ENCODE results near the gene CHCHD3.

The CHCHD3 gene

GRCh38 chr7:132872034-132872433 lies 209.9 kb downstream of the CHCHD3 start:
- in situ Hi-C loops (cut with MboI; ENCODE audit: low pct_unique_long_range_greater_than_20kb, low sequenced_read_pairs, unreplicated experiment) = no loop called here
- no peak for TF ChIP-seq CTCF (IDR thresholded peaks at IDR 0.05; ENCODE audit: extremely low read depth, insufficient read depth, missing control alignments)
- DNase-seq (ENCODE audit: low spot score) = no peak

- in situ Hi-C loops (cut with MboI; ENCODE audit: low pct_unique_long_range_greater_than_20kb, low sequenced_read_pairs, unreplicated experiment) = no loop called here
Measured at GRCh38 chr7:132871419-132871818, 210.5 kb downstream of the CHCHD3 start.

GRCh38 chr7:132869166-132869861 lies 212.6 kb downstream of the CHCHD3 start:
- in situ Hi-C loops (cut with MboI; ENCODE audit: low pct_unique_long_range_greater_than_20kb, low sequenced_read_pairs, unreplicated experiment) = no loop called here
- no peak for TF ChIP-seq CTCF (IDR thresholded peaks at IDR 0.05; ENCODE audit: extremely low read depth, insufficient read depth, missing control alignments)
- DNase-seq (ENCODE audit: low spot score) = no peak

More at GRCh38 chr7:132871419-132871818, 210.5 kb downstream of the CHCHD3 start:
- peak; percentile 11 for DNase-seq (ENCODE audit: low spot score)
- TF ChIP-seq CTCF (IDR thresholded peaks at IDR 0.05; ENCODE audit: extremely low read depth, insufficient read depth, missing control alignments) = no peak

GRCh38 chr7:132866551-132866950 lies 215.3 kb downstream of the CHCHD3 start:
- in situ Hi-C loops (cut with MboI; ENCODE audit: low pct_unique_long_range_greater_than_20kb, low sequenced_read_pairs, unreplicated experiment) = no loop called here
- DNase-seq (ENCODE audit: low spot score) = no peak
- TF ChIP-seq CTCF (IDR thresholded peaks at IDR 0.05; ENCODE audit: extremely low read depth, insufficient read depth, missing control alignments) = no peak

- no peak for TF ChIP-seq CTCF (IDR thresholded peaks at IDR 0.05; ENCODE audit: extremely low read depth, insufficient read depth, missing control alignments)
- DNase-seq (ENCODE audit: low spot score) = no peak
- in situ Hi-C loops (cut with MboI; ENCODE audit: low pct_unique_long_range_greater_than_20kb, low sequenced_read_pairs, unreplicated experiment) = no loop called here
Measured at GRCh38 chr7:132866144-132866531, 215.8 kb downstream of the CHCHD3 start.

GRCh38 chr7:132865366-132866143 lies 216.3 kb downstream of the CHCHD3 start:
- in situ Hi-C loops (cut with MboI; ENCODE audit: low pct_unique_long_range_greater_than_20kb, low sequenced_read_pairs, unreplicated experiment) = no loop called here
- TF ChIP-seq CTCF (IDR thresholded peaks at IDR 0.05; ENCODE audit: extremely low read depth, insufficient read depth, missing control alignments) = no peak
- no peak for DNase-seq (ENCODE audit: low spot score)

Measured in GM13977 (cell line).